Measurements from ENCODE around the gene FAM209B.

DNA sequence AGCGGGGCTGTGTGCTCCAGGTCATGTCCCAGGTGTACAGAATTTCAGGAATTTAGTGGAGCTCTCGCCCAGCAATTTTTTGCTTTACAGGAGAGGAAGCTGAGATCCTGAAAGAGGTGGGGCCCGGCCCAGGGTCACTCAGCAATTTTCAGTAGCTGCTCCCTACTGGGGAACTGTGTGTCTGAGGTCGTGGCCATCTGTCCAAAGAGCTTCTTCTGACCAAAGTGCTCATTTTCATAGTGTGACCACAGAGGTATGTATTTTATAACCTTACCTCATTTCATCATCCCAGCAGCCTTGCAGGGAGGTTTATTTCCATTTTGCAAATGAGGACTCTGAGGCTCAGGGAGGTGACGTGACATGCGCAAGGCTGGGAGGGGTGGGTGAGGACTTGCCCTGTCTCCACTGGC, 46.3 kb downstream of the FAM209B start:
- TF ChIP-seq CTCF (IDR thresholded peaks at IDR 0.05) (no peak), POLR2A (IDR thresholded peaks at IDR 0.05) (no peak)

All from body of pancreas (tissue), 4 donors.